ENCODE results near the gene KCNN3. TPM values are rescaled to one million over a fixed set of nuclear protein-coding genes. Genes with fewer than 3 reads are reported as not detected.

Gene KCNN3
- total and polyA plus RNA-seq, 2 donors = 0.64 to 1.8 TPM

- Histone ChIP-seq H3K27me3 (ENCODE audit: control insufficient read depth in 2 of 2, insufficient read depth in 1 of 2, low read length in 1 of 2) (peaks cover 16 to 49% of the 10 kb centered on the region in 2 donors), H3K4me1 (ENCODE audit: control insufficient read depth in 2 of 2, insufficient read depth in 2 of 2, low read length in 2 of 2) (peaks cover 9 to 33% of the 10 kb centered on the region in 2 donors), H3K9me3 (ENCODE audit: control insufficient read depth in 2 of 2, insufficient read depth in 1 of 2, low read length in 1 of 2) (peaks cover 0 to 4% of the 10 kb centered on the region in 2 donors), H3K4me3 (ENCODE audit: low read length in 2 of 2) (peak overlapping the region in 1 of 2 donors; percentile 42), H3K27ac (ENCODE audit: low read depth in 1 of 2, low read length in 1 of 2) (no peak overlapping the region), H3K36me3 (ENCODE audit: control insufficient read depth in 2 of 2, insufficient read depth in 2 of 2, low read length in 1 of 2) (no peaks in the 10 kb centered on the region)
- peak in 6 of 9 donors; percentile 56 to 82 (median 71) for DNase-seq (ENCODE audit: low read depth in 6 of 9, low spot score in 9 of 9)
- WGBS = 1% methylated on average over 54 of the region's 54 CpGs
Measured at GRCh38 chr1:154760469-154760933, 109.6 kb downstream of the KCNN3 start.

- Histone ChIP-seq H3K27me3 (ENCODE audit: control insufficient read depth in 2 of 2, insufficient read depth in 1 of 2, low read length in 1 of 2) (peaks cover 16 to 46% of the 10 kb centered on the region in 2 donors), H3K4me1 (ENCODE audit: control insufficient read depth in 2 of 2, insufficient read depth in 2 of 2, low read length in 2 of 2) (peaks cover 9 to 33% of the 10 kb centered on the region in 2 donors), H3K4me3 (ENCODE audit: low read length in 2 of 2) (no peak overlapping the region), H3K36me3 (ENCODE audit: control insufficient read depth in 2 of 2, insufficient read depth in 2 of 2, low read length in 1 of 2) (no peaks in the 10 kb centered on the region), H3K9me3 (ENCODE audit: control insufficient read depth in 2 of 2, insufficient read depth in 1 of 2, low read length in 1 of 2) (peaks cover 0 to 4% of the 10 kb centered on the region in 2 donors), H3K27ac (ENCODE audit: low read depth in 1 of 2, low read length in 1 of 2) (no peak overlapping the region)
- DNase-seq (ENCODE audit: low read depth in 6 of 9, low spot score in 9 of 9) = no peak
- WGBS = 95% methylated on average over 8 of the region's 8 CpGs
Measured at GRCh38 chr1:154759793-154760192, 110.3 kb downstream of the KCNN3 start.

- peaks cover 14 to 43% of the 10 kb centered on the region in 2 donors for H3K27me3 ChIP-seq (ENCODE audit: control insufficient read depth in 2 of 2, insufficient read depth in 1 of 2, low read length in 1 of 2)
- no peak overlapping the region for H3K4me3 ChIP-seq (ENCODE audit: low read length in 2 of 2)
- peak in 3 of 9 donors; percentile 54 to 78 (median 59) for DNase-seq (ENCODE audit: low read depth in 6 of 9, low spot score in 9 of 9)
- peak overlapping the region in 1 of 2 donors; percentile 50 for H3K27ac ChIP-seq (ENCODE audit: low read depth in 1 of 2, low read length in 1 of 2)
- WGBS = 21% methylated on average over 7 of the region's 7 CpGs
- peaks cover 9 to 33% of the 10 kb centered on the region in 2 donors for H3K4me1 ChIP-seq (ENCODE audit: control insufficient read depth in 2 of 2, insufficient read depth in 2 of 2, low read length in 2 of 2)
- peaks cover 0 to 4% of the 10 kb centered on the region in 2 donors for H3K9me3 ChIP-seq (ENCODE audit: control insufficient read depth in 2 of 2, insufficient read depth in 1 of 2, low read length in 1 of 2)
- no peaks in the 10 kb centered on the region for H3K36me3 ChIP-seq (ENCODE audit: control insufficient read depth in 2 of 2, insufficient read depth in 2 of 2, low read length in 1 of 2)
Measured at GRCh38 chr1:154759196-154759595, 110.9 kb downstream of the KCNN3 start.

GRCh38 chr1:154758346-154758745 lies 111.7 kb downstream of the KCNN3 start:
- DNase-seq (ENCODE audit: low read depth in 6 of 9, low spot score in 9 of 9) = no peak
- H3K27me3 ChIP-seq (ENCODE audit: control insufficient read depth in 2 of 2, insufficient read depth in 1 of 2, low read length in 1 of 2) = peaks cover 14 to 40% of the 10 kb centered on the region in 2 donors
- no peak overlapping the region for H3K4me3 ChIP-seq (ENCODE audit: low read length in 2 of 2)
- peak overlapping the region in 1 of 2 donors; percentile 36 for H3K27ac ChIP-seq (ENCODE audit: low read depth in 1 of 2, low read length in 1 of 2)
- no peaks in the 10 kb centered on the region for H3K36me3 ChIP-seq (ENCODE audit: control insufficient read depth in 2 of 2, insufficient read depth in 2 of 2, low read length in 1 of 2)
- H3K9me3 ChIP-seq (ENCODE audit: control insufficient read depth in 2 of 2, insufficient read depth in 1 of 2, low read length in 1 of 2) = peaks cover 0 to 4% of the 10 kb centered on the region in 2 donors
- WGBS = 88% methylated on average over 6 of the region's 6 CpGs
- peaks cover 9 to 33% of the 10 kb centered on the region in 2 donors for H3K4me1 ChIP-seq (ENCODE audit: control insufficient read depth in 2 of 2, insufficient read depth in 2 of 2, low read length in 2 of 2)

GRCh38 chr1:154756793-154757548 lies 113.1 kb downstream of the KCNN3 start:
- peaks cover 9 to 30% of the 10 kb centered on the region in 2 donors for H3K27me3 ChIP-seq (ENCODE audit: control insufficient read depth in 2 of 2, insufficient read depth in 1 of 2, low read length in 1 of 2)
- H3K4me1 ChIP-seq (ENCODE audit: control insufficient read depth in 2 of 2, insufficient read depth in 2 of 2, low read length in 2 of 2) = peaks cover 9 to 44% of the 10 kb centered on the region in 2 donors
- no peaks in the 10 kb centered on the region for H3K36me3 ChIP-seq (ENCODE audit: control insufficient read depth in 2 of 2, insufficient read depth in 2 of 2, low read length in 1 of 2)
- no peak overlapping the region for H3K4me3 ChIP-seq (ENCODE audit: low read length in 2 of 2)
- no peak overlapping the region for H3K27ac ChIP-seq (ENCODE audit: low read depth in 1 of 2, low read length in 1 of 2)
- no peak for DNase-seq (ENCODE audit: low read depth in 6 of 9, low spot score in 9 of 9)
- peaks cover 0 to 4% of the 10 kb centered on the region in 2 donors for H3K9me3 ChIP-seq (ENCODE audit: control insufficient read depth in 2 of 2, insufficient read depth in 1 of 2, low read length in 1 of 2)
- 95% methylated on average over 5 of the region's 5 CpGs for WGBS

- H3K4me3 ChIP-seq (ENCODE audit: low read length in 2 of 2) = no peak overlapping the region
- H3K9me3 ChIP-seq (ENCODE audit: control insufficient read depth in 2 of 2, insufficient read depth in 1 of 2, low read length in 1 of 2) = peaks cover 0 to 7% of the 10 kb centered on the region in 2 donors
- H3K27ac ChIP-seq (ENCODE audit: low read depth in 1 of 2, low read length in 1 of 2) = no peak overlapping the region
- 83% methylated on average over 6 of the region's 6 CpGs for WGBS
- DNase-seq (ENCODE audit: low read depth in 6 of 9, low spot score in 9 of 9) = no peak
- H3K4me1 ChIP-seq (ENCODE audit: control insufficient read depth in 2 of 2, insufficient read depth in 2 of 2, low read length in 2 of 2) = peaks cover 16 to 53% of the 10 kb centered on the region in 2 donors
- H3K36me3 ChIP-seq (ENCODE audit: control insufficient read depth in 2 of 2, insufficient read depth in 2 of 2, low read length in 1 of 2) = no peaks in the 10 kb centered on the region
- H3K27me3 ChIP-seq (ENCODE audit: control insufficient read depth in 2 of 2, insufficient read depth in 1 of 2, low read length in 1 of 2) = peaks cover 8 to 22% of the 10 kb centered on the region in 2 donors
Measured at GRCh38 chr1:154755858-154756730, 114.0 kb downstream of the KCNN3 start.

- H3K4me3 ChIP-seq (ENCODE audit: low read length in 2 of 2) = no peak overlapping the region
- H3K27ac ChIP-seq (ENCODE audit: low read depth in 1 of 2, low read length in 1 of 2) = no peak overlapping the region
- H3K36me3 ChIP-seq (ENCODE audit: control insufficient read depth in 2 of 2, insufficient read depth in 2 of 2, low read length in 1 of 2) = no peaks in the 10 kb centered on the region
- 87% methylated on average over 7 of the region's 7 CpGs for WGBS
- peaks cover 0 to 3% of the 10 kb centered on the region in 2 donors for H3K9me3 ChIP-seq (ENCODE audit: control insufficient read depth in 2 of 2, insufficient read depth in 1 of 2, low read length in 1 of 2)
- DNase-seq (ENCODE audit: low read depth in 6 of 9, low spot score in 9 of 9) = no peak
- peaks cover 12 to 58% of the 10 kb centered on the region in 2 donors for H3K4me1 ChIP-seq (ENCODE audit: control insufficient read depth in 2 of 2, insufficient read depth in 2 of 2, low read length in 2 of 2)
- peaks cover 0 to 4% of the 10 kb centered on the region in 2 donors for H3K27me3 ChIP-seq (ENCODE audit: control insufficient read depth in 2 of 2, insufficient read depth in 1 of 2, low read length in 1 of 2)
Measured at GRCh38 chr1:154753426-154753825, 116.7 kb downstream of the KCNN3 start.

- Histone ChIP-seq H3K36me3 (ENCODE audit: control insufficient read depth in 2 of 2, insufficient read depth in 2 of 2, low read length in 1 of 2) (no peaks in the 10 kb centered on the region), H3K9me3 (ENCODE audit: control insufficient read depth in 2 of 2, insufficient read depth in 1 of 2, low read length in 1 of 2) (peaks cover 0 to 3% of the 10 kb centered on the region in 2 donors), H3K27ac (ENCODE audit: low read depth in 1 of 2, low read length in 1 of 2) (peak overlapping the region in 1 of 2 donors; percentile 72), H3K4me3 (ENCODE audit: low read length in 2 of 2) (no peak overlapping the region), H3K4me1 (ENCODE audit: control insufficient read depth in 2 of 2, insufficient read depth in 2 of 2, low read length in 2 of 2) (peaks cover 21 to 63% of the 10 kb centered on the region in 2 donors), H3K27me3 (ENCODE audit: control insufficient read depth in 2 of 2, insufficient read depth in 1 of 2, low read length in 1 of 2) (peaks cover 0 to 4% of the 10 kb centered on the region in 2 donors)
- WGBS = 94% methylated on average over 12 of the region's 12 CpGs
- no peak for DNase-seq (ENCODE audit: low read depth in 6 of 9, low spot score in 9 of 9)
Measured at GRCh38 chr1:154752273-154753030, 117.6 kb downstream of the KCNN3 start.

All from thymus (tissue), 11 donors.